Sigmoid colon (tissue), 7 donors: ENCODE results near the gene NFIC. TPM values are rescaled to one million over a fixed set of nuclear protein-coding genes. Genes with fewer than 3 reads are reported as not detected.
"Not testable (repeated sequence)": the region's sequence is repeated elsewhere in the genome, so short reads cannot be mapped to it uniquely, and the experiment has no call there.

Experiments
- DNase-seq: peaks from one replicate; pipeline ENCODE4 v3.0.0-alpha.2; 2019
- H3K27ac ChIP-seq, 4 donors: fragments of 200-600 bp; sonication (generic); one replicate each; pipeline ENCODE4 v1.5.1; 2016 to 2019; ENCODE audit warnings: mild to moderate bottlenecking in 1 of 4
- H3K27me3 ChIP-seq, 3 donors: fragments of 200-600 bp; sonication (generic); one replicate each; pipeline ENCODE4 v1.5.1; 2019; ENCODE audit warnings: mild to moderate bottlenecking in 1 of 3
- H3K36me3 ChIP-seq, 4 donors: fragments of 200-600 bp; sonication (generic); one replicate each; pipeline ENCODE4 v1.5.1; 2016 to 2019
- H3K4me1 ChIP-seq, 4 donors: fragments of 200-600 bp; sonication (generic); one replicate each; pipeline ENCODE4 v1.5.1; 2017 to 2019
- H3K4me3 ChIP-seq, 4 donors: fragments of 200-600 bp; sonication (generic); one replicate each; pipeline ENCODE4 v1.5.1; 2017 to 2019; ENCODE audit warnings: mild to moderate bottlenecking in 2 of 4, moderate library complexity in 1 of 4
- H3K9me3 ChIP-seq, 4 donors: fragments of 200-600 bp in 3 of 4; sonication (generic) in 3 of 4; one replicate each; pipeline versions ENCODE4 v1.5.1 to v1.6.1; 2013 to 2019
- EP300 ChIP-seq, 4 donors: sonication (generic); formaldehyde crosslinking; IDR thresholded peaks; one replicate each; pipeline ENCODE4 v1.6.1; 2017; ENCODE audit warnings: antibody characterized with exemption in 4 of 4
- POLR2A ChIP-seq, 2 donors: fragments of 450-650 bp; IDR thresholded peaks; one replicate each; pipeline ENCODE4 v1.6.1; 2016; ENCODE audit warnings: antibody characterized with exemption in 2 of 2, mild to moderate bottlenecking in 2 of 2, moderate library complexity in 2 of 2
- POLR2AphosphoS5 ChIP-seq, 4 donors: sonication (generic); formaldehyde crosslinking; IDR thresholded peaks; one replicate each; pipeline ENCODE4 v1.6.1; 2017; ENCODE audit warnings: antibody characterized with exemption in 4 of 4
- WGBS, 2 donors: extraction: QIAGEN DNeasy Blood & Tissue Kit; methylation state at CpG; one replicate each; pipeline ENCODE4 v1.1.7; 2013; 5-methylcytosine and 5-hydroxymethylcytosine counted together
- intact Hi-C: fragments of 100-400 bp; cut with DNase I; formaldehyde crosslinking; loops from one replicate; pipeline ENCODE4 v1.15.1; 2023
- polyA plus RNA-seq, 3 donors: library from polyadenylated mRNA; stranded (reverse); fragments of 200-250 nt; gene quantifications; one replicate each; pipeline ENCODE4 v1.2.3, GENCODE V29; 2013
- total RNA-seq, 4 donors: library from RNA; depleted of rRNA; stranded (reverse); fragments of >200 nt; gene quantifications; one replicate each; pipeline ENCODE4 v1.1.0, GENCODE V29; 2016
- TF ChIP-seq, protein P1 (sequence below), 4 experiments: fragments of 450-650 bp in 3 of 4; fragments of 200-600 bp in 1 of 4; IDR thresholded peaks; one replicate each; pipeline ENCODE4 v1.5.1; 2016 to 2019; ENCODE audit warnings: antibody characterized with exemption in 4 of 4, mild to moderate bottlenecking in 3 of 4, moderate library complexity in 2 of 4
- donor health status: healthy with polysubstance abuse.
- donor health status: Bipolar disorder and iron deficiency.
- donor health status: healthy.

NFIC gene
- total and polyA plus RNA-seq, 7 donors = 9.0 to 114 (median 63.2) TPM

DNA sequence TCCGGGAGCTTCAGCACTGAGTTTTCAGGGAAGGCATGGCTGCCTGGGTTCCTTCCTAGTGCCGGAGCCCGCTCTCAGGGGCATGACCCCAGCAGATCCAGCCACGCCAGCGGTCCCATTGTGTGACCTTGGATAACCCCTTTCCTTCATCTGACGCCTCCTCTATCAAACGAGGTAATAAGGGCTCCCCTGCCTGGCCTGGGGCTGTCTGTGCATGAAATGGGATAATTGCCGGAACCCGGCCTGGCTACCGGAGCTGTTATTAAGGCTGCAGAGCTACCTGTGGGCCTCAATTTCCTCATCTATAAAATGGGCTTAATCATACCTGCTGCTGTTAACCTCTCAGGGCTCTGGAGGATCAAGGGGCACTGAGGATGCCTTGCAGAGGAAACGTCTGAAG lies 18.3 kb upstream of the NFIC start:
- intact Hi-C loops = no loop called here
- no peak for DNase-seq
- Histone ChIP-seq H3K36me3 (no peaks in the 10 kb centered on the region), H3K27ac (peak overlapping the region; percentile 86 to 94 (median 91)), H3K9me3 (no peaks in the 10 kb centered on the region), H3K4me1 (peaks cover 0 to 66% (median 43%) of the 10 kb centered on the region in 4 donors), H3K27me3 (no peaks in the 10 kb centered on the region), H3K4me3 (no peak overlapping the region)
- 86 to 92% methylated on average over 11 of the region's 11 CpGs for WGBS, 2 donors
- TF ChIP-seq EP300 (IDR thresholded peaks at IDR 0.05) (no peak), POLR2AphosphoS5 (IDR thresholded peaks at IDR 0.05) (no peak), POLR2A (IDR thresholded peaks at IDR 0.05) (no peak)
- TF ChIP-seq, protein P1, sequence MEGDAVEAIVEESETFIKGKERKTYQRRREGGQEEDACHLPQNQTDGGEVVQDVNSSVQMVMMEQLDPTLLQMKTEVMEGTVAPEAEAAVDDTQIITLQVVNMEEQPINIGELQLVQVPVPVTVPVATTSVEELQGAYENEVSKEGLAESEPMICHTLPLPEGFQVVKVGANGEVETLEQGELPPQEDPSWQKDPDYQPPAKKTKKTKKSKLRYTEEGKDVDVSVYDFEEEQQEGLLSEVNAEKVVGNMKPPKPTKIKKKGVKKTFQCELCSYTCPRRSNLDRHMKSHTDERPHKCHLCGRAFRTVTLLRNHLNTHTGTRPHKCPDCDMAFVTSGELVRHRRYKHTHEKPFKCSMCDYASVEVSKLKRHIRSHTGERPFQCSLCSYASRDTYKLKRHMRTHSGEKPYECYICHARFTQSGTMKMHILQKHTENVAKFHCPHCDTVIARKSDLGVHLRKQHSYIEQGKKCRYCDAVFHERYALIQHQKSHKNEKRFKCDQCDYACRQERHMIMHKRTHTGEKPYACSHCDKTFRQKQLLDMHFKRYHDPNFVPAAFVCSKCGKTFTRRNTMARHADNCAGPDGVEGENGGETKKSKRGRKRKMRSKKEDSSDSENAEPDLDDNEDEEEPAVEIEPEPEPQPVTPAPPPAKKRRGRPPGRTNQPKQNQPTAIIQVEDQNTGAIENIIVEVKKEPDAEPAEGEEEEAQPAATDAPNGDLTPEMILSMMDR (IDR thresholded peaks at IDR 0.05) = no peak

DNA sequence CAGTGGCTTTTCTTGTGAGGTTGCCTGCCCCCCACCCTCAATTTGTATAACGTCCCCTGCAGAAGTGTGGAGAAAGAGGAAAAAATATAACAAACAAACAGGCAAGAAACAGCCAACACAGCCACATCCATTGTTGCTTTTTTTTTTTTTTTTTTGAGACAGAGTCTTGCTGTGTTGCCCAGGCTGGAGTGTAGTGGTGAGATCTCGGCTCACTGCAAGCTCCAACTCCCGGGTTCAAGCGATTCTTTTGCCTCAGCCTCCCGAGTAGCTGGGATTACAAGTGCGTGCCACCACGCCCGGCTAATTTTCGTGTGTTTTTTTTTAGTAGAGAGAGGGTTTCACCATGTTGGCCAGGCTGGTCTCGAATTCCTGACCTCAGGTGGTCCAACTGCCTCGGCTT lies 17.9 kb upstream of the NFIC start:
- H3K4me1 ChIP-seq = peaks cover 0 to 61% (median 39%) of the 10 kb centered on the region in 4 donors
- WGBS, 2 donors = 85 to 91% methylated on average over 11 of the region's 11 CpGs
- H3K27me3 ChIP-seq, DNase-seq, H3K36me3 ChIP-seq, H3K9me3 ChIP-seq, intact Hi-C loops, H3K4me3 ChIP-seq: not testable (repeated sequence)
- H3K27ac ChIP-seq = peak overlapping the region; percentile 86 to 94 (median 91)

DNA sequence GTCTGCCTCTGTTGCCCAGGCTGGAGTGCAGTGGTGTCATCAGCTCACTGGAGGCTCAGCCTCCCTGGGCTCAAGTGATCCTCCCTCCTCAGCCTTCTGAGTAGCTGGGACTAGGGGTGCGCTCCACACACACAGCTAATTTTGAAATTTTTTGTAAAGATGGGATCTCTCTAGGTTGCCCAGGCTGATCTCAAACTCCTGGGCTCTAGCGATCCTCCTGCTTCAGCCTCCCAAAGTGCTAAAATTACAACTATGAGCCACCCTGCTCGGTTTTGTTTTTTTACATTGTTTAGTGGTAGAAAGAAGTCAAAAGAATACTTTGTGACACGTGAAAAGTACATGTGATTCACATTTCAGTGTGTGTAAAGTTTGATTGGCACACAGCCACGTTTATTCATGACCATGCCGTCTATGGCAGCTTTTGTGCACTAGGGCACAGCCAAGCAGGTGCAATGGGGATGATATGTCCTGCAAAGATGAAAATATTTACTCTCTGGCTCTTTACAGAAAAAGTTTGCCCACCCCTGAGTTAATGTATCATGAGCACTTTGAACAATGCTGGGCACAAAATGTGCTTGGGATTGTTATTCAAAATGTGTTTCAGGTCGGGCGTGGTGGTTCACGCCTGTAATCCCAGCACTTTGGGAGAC lies 16.2 kb upstream of the NFIC start:
- 20 to 65% methylated on average over 9 of the region's 9 CpGs for WGBS, 2 donors
- Histone ChIP-seq H3K27ac (peak overlapping the region; percentile 48 to 89 (median 65)), H3K27me3 (no peaks in the 10 kb centered on the region), H3K4me3 (no peak overlapping the region), H3K9me3 (no peaks in the 10 kb centered on the region), H3K4me1 (peaks cover 0 to 45% (median 29%) of the 10 kb centered on the region in 4 donors), H3K36me3 (no peaks in the 10 kb centered on the region)
- TF ChIP-seq, protein P1 (IDR thresholded peaks at IDR 0.05) = no peak
- peak in 1 of 4 donors; percentile 52 for TF ChIP-seq POLR2AphosphoS5 (IDR thresholded peaks at IDR 0.05)
- TF ChIP-seq EP300 (IDR thresholded peaks at IDR 0.05) = peak in 3 of 4 donors; percentile 25 to 85 (median 41)
- intact Hi-C loops = no loop called here
- peak; percentile 80 for DNase-seq

DNA sequence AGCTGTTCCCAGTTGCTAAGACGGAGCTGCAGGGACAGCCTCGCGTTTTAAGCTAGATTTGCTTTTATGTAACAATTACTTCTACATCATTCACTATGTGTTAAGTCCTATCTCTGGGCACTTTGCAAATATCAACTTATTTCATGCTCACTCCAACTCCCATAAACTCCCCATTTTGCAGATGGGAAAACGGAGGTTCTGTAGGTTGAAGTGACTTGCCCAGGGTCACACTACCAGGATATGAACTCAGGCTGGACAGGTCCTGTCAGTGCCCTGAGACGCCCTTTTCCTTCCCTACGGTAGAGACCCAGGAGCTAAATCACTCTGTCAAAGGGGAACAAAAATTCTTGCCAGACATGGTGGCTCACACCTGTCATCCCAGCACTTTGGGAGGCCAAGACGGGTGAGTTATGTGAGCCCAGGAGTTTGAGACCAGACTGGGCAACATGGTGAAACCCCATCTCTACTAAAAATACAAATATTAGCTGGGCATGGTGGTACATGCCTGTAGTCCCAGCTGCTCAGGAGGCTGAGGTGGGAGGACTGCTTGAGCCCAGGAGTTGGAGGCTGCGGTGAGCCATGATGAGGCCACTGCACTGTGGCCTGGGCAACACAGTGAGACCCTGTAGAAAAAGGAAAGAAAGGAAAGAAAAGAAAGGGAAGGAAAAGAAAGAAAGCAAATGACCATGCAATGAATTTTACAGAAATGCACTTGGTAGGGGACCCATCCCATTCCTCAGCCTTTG lies 14.5 kb upstream of the NFIC start:
- no peaks in the 10 kb centered on the region for H3K9me3 ChIP-seq
- 82 to 83% methylated on average over 8 of the region's 8 CpGs for WGBS, 2 donors
- no peak overlapping the region for H3K27ac ChIP-seq
- intact Hi-C loops = no loop called here
- peaks cover 0 to 28% (median 14%) of the 10 kb centered on the region in 4 donors for H3K4me1 ChIP-seq
- H3K4me3 ChIP-seq = no peak overlapping the region
- no peaks in the 10 kb centered on the region for H3K36me3 ChIP-seq
- no peaks in the 10 kb centered on the region for H3K27me3 ChIP-seq
- no peak for TF ChIP-seq POLR2A (IDR thresholded peaks at IDR 0.05)
- no peak for TF ChIP-seq POLR2AphosphoS5 (IDR thresholded peaks at IDR 0.05)
- TF ChIP-seq EP300 (IDR thresholded peaks at IDR 0.05) = no peak
- TF ChIP-seq, protein P1 (IDR thresholded peaks at IDR 0.05) = no peak
- DNase-seq = no peak

DNA sequence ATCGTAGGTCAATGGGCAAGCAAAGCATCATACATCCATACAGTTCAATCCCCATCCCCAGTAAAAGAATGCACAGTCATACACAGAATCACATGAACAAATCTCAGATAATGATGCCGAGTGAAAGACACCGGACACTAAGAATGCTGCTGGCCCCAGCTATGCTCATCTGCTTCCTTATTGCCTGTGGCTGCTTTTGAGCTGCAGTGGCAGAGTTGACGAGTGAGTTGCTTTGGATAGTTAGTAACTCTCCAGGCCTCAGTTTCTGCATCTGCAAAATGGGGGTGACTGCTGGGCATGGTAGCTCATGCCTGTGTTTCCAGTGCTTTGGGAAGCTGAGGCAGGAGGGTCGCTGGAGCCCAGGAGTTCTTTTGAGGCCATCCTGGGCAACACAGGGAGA lies 12.9 kb upstream of the NFIC start:
- no peak overlapping the region for H3K4me3 ChIP-seq
- H3K27me3 ChIP-seq = no peaks in the 10 kb centered on the region
- no peaks in the 10 kb centered on the region for H3K9me3 ChIP-seq
- no peak for DNase-seq
- peaks cover 0 to 26% (median 17%) of the 10 kb centered on the region in 4 donors for H3K4me1 ChIP-seq
- TF ChIP-seq POLR2A (IDR thresholded peaks at IDR 0.05) = no peak
- TF ChIP-seq EP300 (IDR thresholded peaks at IDR 0.05) = no peak
- TF ChIP-seq, protein P1 (IDR thresholded peaks at IDR 0.05) = no peak
- TF ChIP-seq POLR2AphosphoS5 (IDR thresholded peaks at IDR 0.05) = no peak
- no peaks in the 10 kb centered on the region for H3K36me3 ChIP-seq
- no peak overlapping the region for H3K27ac ChIP-seq
- 24 to 49% methylated on average over 5 of the region's 5 CpGs for WGBS, 2 donors
- intact Hi-C loops = no loop called here
